Measurements from ENCODE around the gene RBM12. TPM values are rescaled to one million over a fixed set of nuclear protein-coding genes. Genes with fewer than 3 reads are reported as not detected.

RBM12 gene
- polyA plus RNA-seq, 1 donor from 2014 or later, result 53.9 TPM

DNA sequence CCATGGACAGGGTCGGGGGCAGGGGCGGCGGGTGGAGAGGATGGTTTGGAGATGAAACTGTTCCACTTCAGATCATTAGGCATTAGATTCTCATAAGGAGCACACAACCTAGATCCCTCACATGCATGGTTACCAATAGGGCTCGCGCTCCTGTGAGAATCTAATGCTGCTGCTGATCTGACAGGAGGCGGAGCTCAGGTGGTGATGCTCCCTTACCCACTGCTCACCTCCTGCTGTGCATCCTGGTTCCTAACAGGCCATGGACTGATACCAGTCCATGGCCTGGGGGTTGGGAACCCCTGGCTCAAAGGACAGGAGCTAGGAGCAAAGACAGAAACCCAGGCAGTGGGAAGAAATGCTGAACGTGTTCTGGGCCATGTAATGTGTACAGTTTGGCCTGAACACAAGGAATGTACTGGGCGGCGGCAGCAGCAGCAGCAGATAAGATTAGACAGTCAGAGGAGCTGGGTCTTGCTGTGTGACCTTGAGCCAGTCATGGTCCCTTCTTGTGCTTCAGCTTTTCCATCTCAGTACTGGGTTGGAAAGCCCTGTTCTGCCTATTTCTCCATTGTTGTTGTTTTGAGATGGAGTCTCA, 53.8 kb downstream of the RBM12 start:
- H3K36me3 ChIP-seq (ENCODE audit: insufficient read depth, low read length), result no peaks in the 10 kb centered on the region
- H2AFZ ChIP-seq (ENCODE audit: low read depth, low read length), result no peak overlapping the region
- H3K79me2 ChIP-seq (replicated peaks; ENCODE audit: insufficient read depth, low read length), result no peaks in the 10 kb centered on the region
- H4K20me1 ChIP-seq (ENCODE audit: insufficient read depth), result no peaks in the 10 kb centered on the region
- no peaks in the 10 kb centered on the region for H3K9me2 ChIP-seq (ENCODE audit: insufficient read depth, low read length)
- no peaks in the 10 kb centered on the region for H3F3A ChIP-seq (ENCODE audit: insufficient read depth, low read length, poor library complexity, severe bottlenecking)
- H3K4me2 ChIP-seq (ENCODE audit: low read length), result no peak overlapping the region
- TF ChIP-seq EP300 (conservative IDR thresholded peaks at IDR 0.05; ENCODE audit: poor library complexity, severe bottlenecking) (no peak), SMC3 (conservative IDR thresholded peaks at IDR 0.05; ENCODE audit: poor library complexity) (no peak), MXI1 (conservative IDR thresholded peaks at IDR 0.05; ENCODE audit: poor library complexity, severe bottlenecking) (no peak), RAD21 (conservative IDR thresholded peaks at IDR 0.05) (no peak), EZH2 (IDR thresholded peaks at IDR 0.05; ENCODE audit: borderline replicate concordance, insufficient read depth, low read length, poor library complexity, severe bottlenecking) (no peak), TAF1 (IDR thresholded peaks at IDR 0.05; ENCODE audit: low read depth) (no peak), POLR2AphosphoS5 (IDR thresholded peaks at IDR 0.05) (no peak)
- TF ChIP-seq, protein P1, sequence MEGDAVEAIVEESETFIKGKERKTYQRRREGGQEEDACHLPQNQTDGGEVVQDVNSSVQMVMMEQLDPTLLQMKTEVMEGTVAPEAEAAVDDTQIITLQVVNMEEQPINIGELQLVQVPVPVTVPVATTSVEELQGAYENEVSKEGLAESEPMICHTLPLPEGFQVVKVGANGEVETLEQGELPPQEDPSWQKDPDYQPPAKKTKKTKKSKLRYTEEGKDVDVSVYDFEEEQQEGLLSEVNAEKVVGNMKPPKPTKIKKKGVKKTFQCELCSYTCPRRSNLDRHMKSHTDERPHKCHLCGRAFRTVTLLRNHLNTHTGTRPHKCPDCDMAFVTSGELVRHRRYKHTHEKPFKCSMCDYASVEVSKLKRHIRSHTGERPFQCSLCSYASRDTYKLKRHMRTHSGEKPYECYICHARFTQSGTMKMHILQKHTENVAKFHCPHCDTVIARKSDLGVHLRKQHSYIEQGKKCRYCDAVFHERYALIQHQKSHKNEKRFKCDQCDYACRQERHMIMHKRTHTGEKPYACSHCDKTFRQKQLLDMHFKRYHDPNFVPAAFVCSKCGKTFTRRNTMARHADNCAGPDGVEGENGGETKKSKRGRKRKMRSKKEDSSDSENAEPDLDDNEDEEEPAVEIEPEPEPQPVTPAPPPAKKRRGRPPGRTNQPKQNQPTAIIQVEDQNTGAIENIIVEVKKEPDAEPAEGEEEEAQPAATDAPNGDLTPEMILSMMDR (IDR thresholded peaks at IDR 0.05; ENCODE audit: poor library complexity, severe bottlenecking), result no peak
- no peak overlapping the region for H3K27ac ChIP-seq (ENCODE audit: low read length)
- no peak overlapping the region for H3K9ac ChIP-seq (ENCODE audit: low read length)
- H3K27me3 ChIP-seq (ENCODE audit: insufficient read depth, low read depth, low read length), result no peaks in the 10 kb centered on the region
- H3K9me3 ChIP-seq (ENCODE audit: low read length), result no peaks in the 10 kb centered on the region
- H3K4me3 ChIP-seq (ENCODE audit: low read length), result no peak overlapping the region

DNA sequence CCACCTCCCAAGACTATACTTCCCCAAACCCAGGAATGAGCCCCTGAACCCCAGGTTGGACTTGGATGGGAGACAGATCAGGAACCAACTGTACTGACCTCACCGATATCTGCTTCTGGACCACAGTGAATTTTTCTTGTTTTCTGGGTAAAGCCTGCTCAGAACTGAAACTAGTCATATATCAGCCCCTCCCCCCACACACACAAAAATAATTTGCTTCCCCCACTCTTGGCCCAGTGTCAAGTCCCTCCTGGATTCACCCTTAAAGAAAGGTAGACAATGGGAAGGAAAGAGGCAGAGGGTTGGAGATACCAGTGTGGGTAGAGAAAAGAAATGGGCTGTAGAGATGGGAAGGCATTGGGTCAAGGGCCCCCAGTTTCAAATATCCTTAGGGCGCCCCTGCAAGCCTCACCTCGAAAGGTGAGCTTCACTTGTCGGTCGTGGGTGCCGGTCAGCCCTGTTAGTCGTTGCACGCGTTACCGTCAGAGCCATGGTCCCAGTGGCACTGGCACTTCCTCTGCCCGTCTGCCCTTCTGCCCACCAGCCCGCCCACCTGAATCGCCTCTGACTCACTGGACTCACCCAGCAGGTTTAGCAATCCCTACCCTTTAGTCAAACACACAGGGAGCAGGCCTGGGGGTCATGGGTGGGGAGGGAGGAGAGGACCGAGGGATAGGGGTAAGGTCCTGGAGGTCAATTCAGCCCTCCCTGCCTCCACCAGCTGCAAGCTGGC, 57.5 kb downstream of the RBM12 start:
- Histone ChIP-seq H3K9ac (ENCODE audit: low read length) (no peak overlapping the region), H3K9me2 (ENCODE audit: insufficient read depth, low read length) (no peaks in the 10 kb centered on the region), H2AFZ (ENCODE audit: low read depth, low read length) (no peak overlapping the region), H3K36me3 (ENCODE audit: insufficient read depth, low read length) (no peaks in the 10 kb centered on the region), H3K4me2 (ENCODE audit: low read length) (no peak overlapping the region), H3K79me2 (replicated peaks; ENCODE audit: insufficient read depth, low read length) (no peaks in the 10 kb centered on the region), H3K9me3 (ENCODE audit: low read length) (no peaks in the 10 kb centered on the region), H3K27ac (ENCODE audit: low read length) (no peak overlapping the region), H3K27me3 (ENCODE audit: insufficient read depth, low read depth, low read length) (peaks cover 6% of the 10 kb centered on the region), H3K4me3 (ENCODE audit: low read length) (no peak overlapping the region), H4K20me1 (ENCODE audit: insufficient read depth) (no peaks in the 10 kb centered on the region), H3F3A (ENCODE audit: insufficient read depth, low read length, poor library complexity, severe bottlenecking) (no peaks in the 10 kb centered on the region)
- TF ChIP-seq RAD21 (conservative IDR thresholded peaks at IDR 0.05) (no peak), MXI1 (conservative IDR thresholded peaks at IDR 0.05; ENCODE audit: poor library complexity, severe bottlenecking) (no peak), EP300 (conservative IDR thresholded peaks at IDR 0.05; ENCODE audit: poor library complexity, severe bottlenecking) (no peak), TAF1 (IDR thresholded peaks at IDR 0.05; ENCODE audit: low read depth) (no peak), EZH2 (IDR thresholded peaks at IDR 0.05; ENCODE audit: borderline replicate concordance, insufficient read depth, low read length, poor library complexity, severe bottlenecking) (no peak), POLR2AphosphoS5 (IDR thresholded peaks at IDR 0.05) (no peak), SMC3 (conservative IDR thresholded peaks at IDR 0.05; ENCODE audit: poor library complexity) (no peak)
- TF ChIP-seq, protein P1 (IDR thresholded peaks at IDR 0.05; ENCODE audit: poor library complexity, severe bottlenecking), result no peak
- TF ChIP-seq, protein P2, sequence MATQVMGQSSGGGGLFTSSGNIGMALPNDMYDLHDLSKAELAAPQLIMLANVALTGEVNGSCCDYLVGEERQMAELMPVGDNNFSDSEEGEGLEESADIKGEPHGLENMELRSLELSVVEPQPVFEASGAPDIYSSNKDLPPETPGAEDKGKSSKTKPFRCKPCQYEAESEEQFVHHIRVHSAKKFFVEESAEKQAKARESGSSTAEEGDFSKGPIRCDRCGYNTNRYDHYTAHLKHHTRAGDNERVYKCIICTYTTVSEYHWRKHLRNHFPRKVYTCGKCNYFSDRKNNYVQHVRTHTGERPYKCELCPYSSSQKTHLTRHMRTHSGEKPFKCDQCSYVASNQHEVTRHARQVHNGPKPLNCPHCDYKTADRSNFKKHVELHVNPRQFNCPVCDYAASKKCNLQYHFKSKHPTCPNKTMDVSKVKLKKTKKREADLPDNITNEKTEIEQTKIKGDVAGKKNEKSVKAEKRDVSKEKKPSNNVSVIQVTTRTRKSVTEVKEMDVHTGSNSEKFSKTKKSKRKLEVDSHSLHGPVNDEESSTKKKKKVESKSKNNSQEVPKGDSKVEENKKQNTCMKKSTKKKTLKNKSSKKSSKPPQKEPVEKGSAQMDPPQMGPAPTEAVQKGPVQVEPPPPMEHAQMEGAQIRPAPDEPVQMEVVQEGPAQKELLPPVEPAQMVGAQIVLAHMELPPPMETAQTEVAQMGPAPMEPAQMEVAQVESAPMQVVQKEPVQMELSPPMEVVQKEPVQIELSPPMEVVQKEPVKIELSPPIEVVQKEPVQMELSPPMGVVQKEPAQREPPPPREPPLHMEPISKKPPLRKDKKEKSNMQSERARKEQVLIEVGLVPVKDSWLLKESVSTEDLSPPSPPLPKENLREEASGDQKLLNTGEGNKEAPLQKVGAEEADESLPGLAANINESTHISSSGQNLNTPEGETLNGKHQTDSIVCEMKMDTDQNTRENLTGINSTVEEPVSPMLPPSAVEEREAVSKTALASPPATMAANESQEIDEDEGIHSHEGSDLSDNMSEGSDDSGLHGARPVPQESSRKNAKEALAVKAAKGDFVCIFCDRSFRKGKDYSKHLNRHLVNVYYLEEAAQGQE (IDR thresholded peaks at IDR 0.05; ENCODE audit: borderline replicate concordance), result no peak

Data from neural cell (in vitro differentiated cells).